Common myeloid progenitor, CD34-positive (primary cell): ENCODE data around the gene RNASE9. TPM values are rescaled to one million over a fixed set of nuclear protein-coding genes. Genes with fewer than 3 reads are reported as not detected.

Experiments
- CTCF ChIA-PET: fragments of 350-600 bp; sonication (Branson Sonifier 250); formaldehyde crosslinking; loops from one replicate; lab custom pipeline; 2021; ENCODE audit warnings: antibody characterized with exemption; lab: Charles Lee
- POLR2A ChIA-PET: fragments of 350-600 bp; sonication (Branson Sonifier 250); formaldehyde crosslinking; loops from one replicate; lab custom pipeline; 2021; ENCODE audit warnings: antibody characterized with exemption; lab: Charles Lee
- DNase-seq, 3 donors: peaks; one replicate each; pipeline versions ENCODE4 v3.0.0 to v3.0.0-alpha.2; 2013
- H3K27ac ChIP-seq, 2 experiments: 1 replicate in 1 of 2; 2 replicates in 1 of 2; pipeline ENCODE4 v1.7.0; 2013; ENCODE audit warnings: inconsistent platforms in 2 of 2, low read length in 2 of 2, mild to moderate bottlenecking in 2 of 2, low read depth in 1 of 2, moderate library complexity in 1 of 2; ENCODE audit not compliant: severe bottlenecking in 2 of 2, insufficient read depth in 1 of 2, poor library complexity in 1 of 2
- H3K27me3 ChIP-seq, 5 experiments: replicated peaks in 2 of 5; 1 replicate in 3 of 5; 2 replicates in 2 of 5; pipeline versions ENCODE4 v1.6.1 to v1.7.0; 2013; ENCODE audit warnings: low read length in 4 of 5, mild to moderate bottlenecking in 2 of 5, moderate library complexity in 2 of 5, inconsistent platforms in 1 of 5; ENCODE audit not compliant: insufficient read depth in 5 of 5, control insufficient read depth in 4 of 5
- H3K36me3 ChIP-seq, 4 experiments: 1 replicate in 2 of 4; 2 replicates in 2 of 4; pipeline versions ENCODE4 v1.6.1 to v1.7.0; 2013; ENCODE audit warnings: low read length in 3 of 4, control low read depth in 1 of 4, mild to moderate bottlenecking in 1 of 4; ENCODE audit not compliant: control insufficient read depth in 4 of 4, insufficient read depth in 4 of 4
- H3K4me1 ChIP-seq, 4 experiments: 1 replicate in 3 of 4; 2 replicates in 1 of 4; pipeline versions ENCODE4 v1.6.1 to v1.7.1; 2013; ENCODE audit warnings: low read length in 3 of 4, mild to moderate bottlenecking in 3 of 4, control low read depth in 1 of 4, inconsistent platforms in 1 of 4, moderate library complexity in 1 of 4; ENCODE audit not compliant: control insufficient read depth in 4 of 4, insufficient read depth in 4 of 4; ENCODE audit errors: control extremely low read depth in 1 of 4
- H3K4me3 ChIP-seq, 7 experiments: 1 replicate in 4 of 7; 2 replicates in 3 of 7; pipeline versions ENCODE4 v1.5.1 to v1.7.0; 2013; ENCODE audit warnings: mild to moderate bottlenecking in 7 of 7, low read length in 6 of 7, moderate library complexity in 6 of 7, inconsistent platforms in 2 of 7, low read depth in 2 of 7, control low read depth in 1 of 7; ENCODE audit not compliant: insufficient read depth in 4 of 7, control insufficient read depth in 1 of 7; ENCODE audit errors: extremely low read depth in 1 of 7
- H3K9me3 ChIP-seq, 5 experiments: 1 replicate in 4 of 5; 2 replicates in 1 of 5; pipeline versions ENCODE4 v1.6.1 to v1.7.1; 2013; ENCODE audit warnings: low read length in 4 of 5, mild to moderate bottlenecking in 2 of 5, inconsistent platforms in 1 of 5, low read depth in 1 of 5, moderate library complexity in 1 of 5; ENCODE audit not compliant: control insufficient read depth in 4 of 5, insufficient read depth in 2 of 5; ENCODE audit errors: control extremely low read depth in 1 of 5
- WGBS: methylation state at CpG from one replicate; pipeline ENCODE4 v1.1.5; 2013; ENCODE audit not compliant: insufficient coverage; 5-methylcytosine and 5-hydroxymethylcytosine counted together
- polyA plus RNA-seq: library from polyadenylated mRNA; unstranded; fragments of 120-200 nt; gene quantifications from one replicate; pipeline ENCODE4 v1.2.1, GENCODE V29; 2013

RNASE9 gene
- polyA plus RNA-seq: not detected

- Histone ChIP-seq H3K4me1 (peaks cover 0 to 2% (median 0%) of the 10 kb centered on the region in 4 experiments), H3K4me3 (no peak within 1 kb of the TSS), H3K36me3 (no peaks in the 10 kb centered on the region), H3K9me3 (no peaks in the 10 kb centered on the region), H3K27ac (no peak within 1 kb of the TSS), H3K27me3 (no peaks in the 10 kb centered on the region)
- ChIA-PET POLR2A (no interaction called here), CTCF (no interaction called here)
- no CpG with 5 or more reads among the region's 3 CpGs for WGBS
- no peak for DNase-seq
Measured at GRCh38 chr14:20560961-20561360, at the start of gene RNASE9. Gene RNASE9 (minus strand): TSS chr14:20561047.

DNA sequence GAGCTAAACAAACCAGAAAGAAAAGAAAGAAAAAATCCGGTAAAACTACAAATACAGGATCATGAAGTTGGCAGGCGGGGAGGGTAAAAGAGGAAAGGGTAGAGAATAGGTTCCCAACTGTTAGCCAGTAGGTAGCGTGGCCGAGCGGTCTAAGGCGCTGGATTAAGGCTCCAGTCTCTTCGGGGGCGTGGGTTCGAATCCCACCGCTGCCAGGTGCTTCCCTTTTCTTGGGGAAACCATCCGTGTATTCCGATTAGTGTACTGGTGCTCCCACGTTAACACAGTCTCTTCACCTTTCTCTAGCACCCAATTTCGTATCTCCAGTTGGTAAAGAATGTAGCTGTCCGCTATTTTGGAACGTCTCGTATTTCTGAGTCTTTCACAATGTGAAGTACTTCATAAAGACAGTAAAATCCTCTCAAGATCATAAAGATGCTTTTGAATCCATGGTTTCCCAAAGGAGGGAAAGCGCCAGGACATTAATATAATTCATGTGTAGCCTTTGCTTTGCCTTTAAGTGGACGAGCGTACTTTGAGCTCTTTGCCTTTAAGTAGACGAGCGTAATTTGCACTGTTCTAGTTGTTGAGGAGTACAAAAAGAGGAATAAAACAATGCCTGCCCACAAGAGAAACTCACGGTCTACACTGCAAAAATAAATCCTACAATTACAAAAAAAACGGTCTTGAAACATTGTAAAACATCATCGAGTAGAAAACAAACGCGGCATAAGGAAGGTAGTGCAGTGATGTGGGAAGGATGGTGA, 49.3 kb upstream of the RNASE9 start:
- peak overlapping the region; percentile 34 to 61 for H3K27ac ChIP-seq
- CTCF ChIA-PET: interaction anchor here (0.6 to 7.5 kb wide), 26 partner anchors 10 to 292 kb away, joined by 3 to 91 read pairs (median 4); partner anchors contain the start of genes APEX1, OSGEP, PARP2 and TEP1
- WGBS: 5% methylated on average over 9 of the region's 27 CpGs
- peaks cover 7 to 35% (median 17%) of the 10 kb centered on the region in 4 experiments for H3K4me1 ChIP-seq
- H3K36me3 ChIP-seq: no peaks in the 10 kb centered on the region
- DNase-seq: peak; percentile 79 to 89 (median 89)
- peak overlapping the region; percentile 93 to 100 (median 98) for H3K4me3 ChIP-seq
- H3K27me3 ChIP-seq: no peaks in the 10 kb centered on the region
- POLR2A ChIA-PET: interaction anchor here (0.6 to 1.5 kb wide), 3 partner anchors 155 to 267 kb away, joined by 3 to 4 read pairs (median 3); partner anchors contain the start of gene APEX1
- H3K9me3 ChIP-seq: no peaks in the 10 kb centered on the region

- no peaks in the 10 kb centered on the region for H3K9me3 ChIP-seq
- H3K27me3 ChIP-seq: no peaks in the 10 kb centered on the region
- ChIA-PET CTCF (interaction anchor here (0.6 to 7.5 kb wide), 30 partner anchors 9 to 292 kb away, joined by 3 to 91 read pairs (median 4); partner anchors contain the start of genes APEX1, OSGEP, PARP2 and TEP1), POLR2A (interaction anchor here (0.6 to 1.5 kb wide), 4 partner anchors 81 to 267 kb away, joined by 3 to 4 read pairs (median 3); partner anchors contain the start of gene APEX1)
- under 1% methylated on average over 29 of the region's 44 CpGs for WGBS
- peaks cover 7 to 32% (median 13%) of the 10 kb centered on the region in 4 experiments for H3K4me1 ChIP-seq
- H3K4me3 ChIP-seq: peak overlapping the region; percentile 93 to 100 (median 98)
- H3K36me3 ChIP-seq: no peaks in the 10 kb centered on the region
- DNase-seq: peak; percentile 86 to 93 (median 88)
- H3K27ac ChIP-seq: peak overlapping the region; percentile 34 to 61
Measured at GRCh38 chr14:20609215-20610001, 48.6 kb upstream of the RNASE9 start.

DNA sequence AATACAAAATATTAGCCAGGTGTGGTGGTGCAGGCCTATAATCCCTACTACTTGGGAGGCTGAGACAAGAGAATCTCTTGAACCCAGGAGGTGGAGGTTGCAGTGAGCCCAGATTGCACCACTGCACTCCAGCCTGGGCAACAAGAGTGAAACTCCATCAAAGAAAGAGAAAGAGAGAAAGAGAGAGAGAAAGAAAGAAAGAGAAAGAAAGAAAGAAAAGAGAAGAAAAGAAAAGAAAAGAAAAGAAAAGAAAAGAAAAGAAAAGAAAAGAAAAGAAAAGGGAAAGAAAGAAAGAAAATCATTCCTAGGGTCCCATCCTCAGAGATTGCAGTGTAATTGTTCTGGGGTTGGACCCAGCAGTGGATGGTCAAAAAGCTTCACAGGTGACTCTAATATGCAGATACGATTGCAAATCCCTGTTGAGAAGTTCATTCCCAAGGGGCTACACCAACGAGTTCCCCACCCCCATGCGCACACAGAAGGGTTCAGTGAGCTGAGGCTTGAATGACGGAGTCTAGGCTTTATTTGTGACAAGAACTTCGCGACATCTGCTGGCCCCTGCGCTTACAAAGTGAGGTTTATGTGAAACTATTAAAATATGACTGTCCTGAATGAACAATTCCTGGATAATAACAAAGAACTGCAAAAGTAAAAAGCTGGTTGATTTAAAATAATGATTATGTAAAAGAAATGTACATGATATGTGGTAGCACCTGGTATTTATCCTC, 47.7 kb upstream of the RNASE9 start:
- Histone ChIP-seq H3K9me3 (no peaks in the 10 kb centered on the region), H3K27me3 (no peaks in the 10 kb centered on the region), H3K27ac (no peak overlapping the region), H3K36me3 (no peaks in the 10 kb centered on the region), H3K4me1 (peaks cover 7 to 25% (median 9%) of the 10 kb centered on the region in 4 experiments), H3K4me3 (peak overlapping the region in 1 of 7 experiments; percentile 29)
- CTCF ChIA-PET: interaction anchor here (0.6 to 7.5 kb wide), 23 partner anchors 12 to 280 kb away, joined by 3 to 91 read pairs (median 4); partner anchors contain the start of gene TEP1
- POLR2A ChIA-PET: interaction anchor here (1.0 to 1.5 kb wide), 2 partner anchors 82 to 266 kb away, joined by 3 to 4 read pairs; no protein-coding TSS in a partner anchor
- peak in 1 of 3 donors; percentile 38 for DNase-seq
- 84% methylated on average over 4 of the region's 7 CpGs for WGBS

GRCh38 chr14:20607617-20608016, 46.8 kb upstream of the RNASE9 start:
- H3K36me3 ChIP-seq: no peaks in the 10 kb centered on the region
- POLR2A ChIA-PET: no interaction called here
- no peak overlapping the region for H3K4me3 ChIP-seq
- CTCF ChIA-PET: interaction anchor here (1.0 to 7.5 kb wide), 12 partner anchors 13 to 279 kb away, joined by 3 to 91 read pairs (median 9); partner anchors contain the start of genes APEX1, OSGEP and TEP1
- H3K27me3 ChIP-seq: no peaks in the 10 kb centered on the region
- peaks cover 6 to 22% (median 7%) of the 10 kb centered on the region in 4 experiments for H3K4me1 ChIP-seq
- 100% methylated on average over 3 of the region's 5 CpGs for WGBS
- no peaks in the 10 kb centered on the region for H3K9me3 ChIP-seq
- H3K27ac ChIP-seq: no peak overlapping the region
- no peak for DNase-seq

- H3K27ac ChIP-seq: no peak overlapping the region
- peaks cover 4 to 15% (median 6%) of the 10 kb centered on the region in 4 experiments for H3K4me1 ChIP-seq
- ChIA-PET CTCF (interaction anchor here (0.8 to 7.5 kb wide), 12 partner anchors 13 to 279 kb away, joined by 3 to 91 read pairs (median 8); partner anchors contain the start of genes APEX1, OSGEP and TEP1), POLR2A (no interaction called here)
- no peak overlapping the region for H3K4me3 ChIP-seq
- WGBS: 100% methylated on average over 2 of the region's 2 CpGs
- DNase-seq: no peak
- H3K36me3 ChIP-seq: no peaks in the 10 kb centered on the region
- no peaks in the 10 kb centered on the region for H3K27me3 ChIP-seq
- H3K9me3 ChIP-seq: no peaks in the 10 kb centered on the region
Measured at GRCh38 chr14:20606902-20607242, 46.0 kb upstream of the RNASE9 start.
